ENCODE results near the gene LCN15. TPM values are rescaled to one million over a fixed set of nuclear protein-coding genes. Genes with fewer than 3 reads are reported as not detected.

LCN15 gene
- total RNA-seq, 1 donor from 2014 or later, result 0.49 TPM

DNA sequence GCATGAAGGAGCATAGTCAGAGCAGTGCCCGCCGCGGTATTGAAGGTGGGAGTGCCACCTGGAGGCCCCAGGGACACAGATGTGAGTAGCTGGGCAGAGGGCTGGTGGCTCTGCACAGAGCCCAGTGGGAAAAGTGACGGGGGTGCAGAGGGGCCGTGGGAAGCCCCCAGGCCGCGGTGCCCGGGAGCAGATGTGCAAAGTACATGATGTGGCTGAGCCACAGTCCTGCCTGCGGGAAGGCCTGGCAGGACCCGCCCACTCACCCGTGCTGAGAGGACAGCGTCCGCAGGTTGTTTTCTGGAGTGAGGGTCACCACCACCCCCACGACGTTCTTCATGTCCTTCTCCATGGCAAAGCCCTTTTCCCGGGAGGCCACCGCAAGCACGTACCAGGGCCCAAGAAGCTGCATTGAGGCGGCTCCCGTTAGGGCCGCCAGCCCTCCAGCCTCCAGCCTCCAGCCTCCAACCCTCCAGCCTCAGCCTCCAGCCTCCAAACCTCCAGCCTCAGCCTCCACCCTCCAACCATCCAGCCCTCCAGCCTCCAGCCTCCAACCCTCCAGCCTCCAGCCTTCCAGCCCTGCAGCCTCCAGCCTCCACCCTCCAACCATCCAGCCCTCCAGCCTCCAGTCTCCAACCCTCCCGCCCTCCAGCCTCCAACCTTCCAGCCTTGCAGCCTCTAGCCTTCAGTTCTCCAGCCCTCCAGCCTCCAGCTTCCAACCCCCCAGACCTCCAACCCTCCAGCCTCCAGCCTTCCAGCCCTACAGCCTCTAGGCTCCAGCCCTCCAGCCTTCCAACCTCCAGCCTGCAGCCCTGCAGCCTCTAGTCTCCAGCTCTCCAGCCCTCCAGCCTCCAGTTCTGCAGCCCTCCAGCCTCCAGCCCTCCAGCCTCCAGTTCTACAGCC, 16.9 kb downstream of the LCN15 start:
- Mint-ChIP-seq H3K4me1 (ENCODE audit: unreplicated experiment) (no peaks in the 10 kb centered on the region), H3K36me3 (ENCODE audit: low read depth, unreplicated experiment) (peaks cover 2% of the 10 kb centered on the region), H3K27me3 (ENCODE audit: unreplicated experiment) (peaks cover 5% of the 10 kb centered on the region), H3K4me3 (ENCODE audit: unreplicated experiment) (no peak overlapping the region), H3K9me3 (ENCODE audit: unreplicated experiment) (peaks cover 3% of the 10 kb centered on the region), H3K27ac (ENCODE audit: unreplicated experiment) (no peak overlapping the region)
- TF ChIP-seq, protein P1, sequence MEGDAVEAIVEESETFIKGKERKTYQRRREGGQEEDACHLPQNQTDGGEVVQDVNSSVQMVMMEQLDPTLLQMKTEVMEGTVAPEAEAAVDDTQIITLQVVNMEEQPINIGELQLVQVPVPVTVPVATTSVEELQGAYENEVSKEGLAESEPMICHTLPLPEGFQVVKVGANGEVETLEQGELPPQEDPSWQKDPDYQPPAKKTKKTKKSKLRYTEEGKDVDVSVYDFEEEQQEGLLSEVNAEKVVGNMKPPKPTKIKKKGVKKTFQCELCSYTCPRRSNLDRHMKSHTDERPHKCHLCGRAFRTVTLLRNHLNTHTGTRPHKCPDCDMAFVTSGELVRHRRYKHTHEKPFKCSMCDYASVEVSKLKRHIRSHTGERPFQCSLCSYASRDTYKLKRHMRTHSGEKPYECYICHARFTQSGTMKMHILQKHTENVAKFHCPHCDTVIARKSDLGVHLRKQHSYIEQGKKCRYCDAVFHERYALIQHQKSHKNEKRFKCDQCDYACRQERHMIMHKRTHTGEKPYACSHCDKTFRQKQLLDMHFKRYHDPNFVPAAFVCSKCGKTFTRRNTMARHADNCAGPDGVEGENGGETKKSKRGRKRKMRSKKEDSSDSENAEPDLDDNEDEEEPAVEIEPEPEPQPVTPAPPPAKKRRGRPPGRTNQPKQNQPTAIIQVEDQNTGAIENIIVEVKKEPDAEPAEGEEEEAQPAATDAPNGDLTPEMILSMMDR (IDR thresholded peaks at IDR 0.05; ENCODE audit: unreplicated experiment), result no peak
- no peak for DNase-seq (ENCODE audit: low spot score)

DNA sequence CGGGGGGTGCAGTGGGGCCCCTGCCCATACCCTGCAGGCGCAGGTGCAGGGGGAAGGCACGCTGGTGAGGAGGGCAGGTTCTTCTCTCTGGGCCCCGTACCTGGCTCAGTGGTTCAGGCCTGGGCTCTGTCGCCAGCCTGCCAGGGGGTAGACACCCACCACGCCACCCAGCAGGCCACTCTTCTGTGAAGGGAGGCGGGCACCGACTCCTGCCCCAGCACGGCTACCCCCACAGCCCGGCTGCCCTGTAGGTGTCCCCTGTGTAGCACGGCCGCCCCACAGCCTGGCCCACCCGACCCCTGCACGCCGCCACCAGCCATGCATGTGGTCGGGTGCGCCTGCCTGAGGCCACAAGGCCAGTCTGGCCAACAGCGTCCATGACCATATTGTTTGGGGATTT, 17.7 kb downstream of the LCN15 start:
- TF ChIP-seq, protein P1 (IDR thresholded peaks at IDR 0.05; ENCODE audit: unreplicated experiment), result no peak
- Mint-ChIP-seq H3K4me3 (ENCODE audit: unreplicated experiment) (no peak overlapping the region), H3K27me3 (ENCODE audit: unreplicated experiment) (peaks cover 5% of the 10 kb centered on the region), H3K9me3 (ENCODE audit: unreplicated experiment) (no peaks in the 10 kb centered on the region), H3K27ac (ENCODE audit: unreplicated experiment) (no peak overlapping the region), H3K4me1 (ENCODE audit: unreplicated experiment) (no peaks in the 10 kb centered on the region), H3K36me3 (ENCODE audit: low read depth, unreplicated experiment) (no peaks in the 10 kb centered on the region)
- no peak for DNase-seq (ENCODE audit: low spot score)

DNA sequence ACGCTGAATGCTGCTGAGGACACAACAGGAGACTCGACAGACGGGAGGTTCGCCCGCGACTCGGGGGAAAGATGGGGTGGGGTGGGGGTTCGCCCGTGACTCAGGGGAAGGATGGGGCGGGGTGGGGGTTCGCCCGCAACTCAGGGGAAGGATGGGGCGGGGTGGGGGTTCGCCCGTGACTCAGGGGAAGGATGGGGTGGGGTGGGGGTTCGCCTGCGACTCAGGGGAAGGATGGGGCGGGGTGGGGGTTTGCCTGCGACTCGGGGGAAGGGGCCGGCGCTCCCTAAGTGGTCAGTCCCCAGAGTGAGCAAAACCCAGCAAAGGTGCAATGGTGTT, 18.2 kb downstream of the LCN15 start:
- no peak overlapping the region for H3K27ac Mint-ChIP-seq (ENCODE audit: unreplicated experiment)
- H3K4me1 Mint-ChIP-seq (ENCODE audit: unreplicated experiment), result no peaks in the 10 kb centered on the region
- no peak overlapping the region for H3K4me3 Mint-ChIP-seq (ENCODE audit: unreplicated experiment)
- TF ChIP-seq, protein P1 (IDR thresholded peaks at IDR 0.05; ENCODE audit: unreplicated experiment), result no peak
- no peaks in the 10 kb centered on the region for H3K9me3 Mint-ChIP-seq (ENCODE audit: unreplicated experiment)
- no peaks in the 10 kb centered on the region for H3K36me3 Mint-ChIP-seq (ENCODE audit: low read depth, unreplicated experiment)
- no peak for DNase-seq (ENCODE audit: low spot score)
- peaks cover 5% of the 10 kb centered on the region for H3K27me3 Mint-ChIP-seq (ENCODE audit: unreplicated experiment)

DNA sequence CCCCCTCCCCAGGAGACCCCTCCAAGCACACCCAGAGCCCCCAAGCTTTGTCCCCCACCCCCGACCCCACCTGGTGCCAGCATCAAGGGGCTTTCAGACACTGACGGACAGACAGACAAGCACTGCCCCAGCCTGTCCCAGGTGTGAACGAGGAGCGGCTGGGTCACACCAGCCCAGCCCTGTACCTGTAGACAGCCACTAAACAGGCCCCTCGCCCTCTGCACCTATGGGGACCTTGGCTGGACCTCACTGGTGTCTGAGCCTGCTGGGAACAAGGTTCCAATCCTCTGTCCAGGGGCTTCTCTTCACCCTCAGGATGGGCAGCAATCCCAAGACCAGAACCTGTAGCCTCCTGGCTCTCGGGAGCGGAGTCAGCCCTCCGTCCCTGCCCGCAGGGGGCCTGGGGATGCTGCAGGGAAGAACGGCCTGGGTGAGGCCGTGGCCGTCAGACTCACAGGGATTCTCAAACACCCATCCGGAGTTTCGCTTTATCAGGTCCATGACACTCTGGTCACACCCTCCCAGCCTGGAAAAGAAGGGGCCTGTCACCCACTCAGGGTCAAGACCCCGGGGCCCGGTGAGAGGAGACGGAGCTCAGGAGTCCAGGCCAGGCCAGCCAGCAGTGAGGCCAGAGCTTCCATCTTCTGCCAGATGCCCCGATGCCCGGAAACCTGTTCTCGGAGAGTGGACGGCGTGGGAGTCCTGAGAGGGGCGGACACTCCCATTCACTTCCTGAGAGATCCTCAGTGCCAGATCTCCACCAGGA, 18.7 kb downstream of the LCN15 start:
- no peak for DNase-seq (ENCODE audit: low spot score)
- Mint-ChIP-seq H3K4me1 (ENCODE audit: unreplicated experiment) (no peaks in the 10 kb centered on the region), H3K9me3 (ENCODE audit: unreplicated experiment) (no peaks in the 10 kb centered on the region), H3K27ac (ENCODE audit: unreplicated experiment) (no peak overlapping the region), H3K27me3 (ENCODE audit: unreplicated experiment) (peaks cover 5% of the 10 kb centered on the region), H3K36me3 (ENCODE audit: low read depth, unreplicated experiment) (no peaks in the 10 kb centered on the region), H3K4me3 (ENCODE audit: unreplicated experiment) (no peak overlapping the region)
- TF ChIP-seq, protein P1 (IDR thresholded peaks at IDR 0.05; ENCODE audit: unreplicated experiment), result no peak

DNA sequence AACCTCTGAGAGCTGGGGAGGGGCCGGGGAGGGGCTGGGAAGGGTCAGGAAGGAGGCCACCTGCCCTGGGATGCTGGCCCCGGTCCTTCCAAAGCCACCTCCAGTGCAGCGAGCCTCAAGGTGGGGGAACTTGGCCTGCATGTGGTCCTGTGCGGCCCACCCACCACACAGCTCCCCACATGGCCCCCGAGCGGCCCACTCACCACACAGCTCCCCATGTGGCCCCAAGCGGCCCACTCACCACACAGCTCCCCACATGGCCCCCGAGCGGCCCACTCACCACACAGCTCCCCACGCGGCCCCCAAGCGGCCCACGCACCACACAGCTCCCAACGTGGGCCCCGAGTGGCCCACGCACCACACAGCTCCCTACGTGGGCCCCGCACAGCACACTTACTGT, 19.5 kb downstream of the LCN15 start:
- H3K4me3 Mint-ChIP-seq (ENCODE audit: unreplicated experiment), result no peak overlapping the region
- H3K4me1 Mint-ChIP-seq (ENCODE audit: unreplicated experiment), result no peaks in the 10 kb centered on the region
- no peak overlapping the region for H3K27ac Mint-ChIP-seq (ENCODE audit: unreplicated experiment)
- no peaks in the 10 kb centered on the region for H3K36me3 Mint-ChIP-seq (ENCODE audit: low read depth, unreplicated experiment)
- no peaks in the 10 kb centered on the region for H3K9me3 Mint-ChIP-seq (ENCODE audit: unreplicated experiment)
- TF ChIP-seq, protein P1 (IDR thresholded peaks at IDR 0.05; ENCODE audit: unreplicated experiment), result no peak
- H3K27me3 Mint-ChIP-seq (ENCODE audit: unreplicated experiment), result peaks cover 4% of the 10 kb centered on the region
- no peak for DNase-seq (ENCODE audit: low spot score)
